SK-N-SH (cell line): ENCODE measurements around the gene LSP1. TPM values are rescaled to one million over a fixed set of nuclear protein-coding genes. Genes with fewer than 3 reads are reported as not detected.

Source experiments
- CTCF ChIA-PET: fragments of 300-600, 350-600 bp; formaldehyde crosslinking; extraction: SDS; loops from one replicate; lab custom pipeline; 2021; lab: Yijun Ruan, JAX
- POLR2A ChIA-PET: fragments of 350-600 bp; sonication (Branson Sonifier 250); formaldehyde crosslinking; extraction: SDS; loops from one replicate; lab custom pipeline; 2020; ENCODE audit warnings: antibody characterized with exemption, inconsistent platforms; lab: Yijun Ruan, JAX
- DNase-seq: peaks from one replicate; pipeline ENCODE4 v3.0.0; 2012
- H2AFZ ChIP-seq: fragments of 200-600 bp; sonication (generic); 2 replicates; pipeline ENCODE4 v1.8.1; 2016; ENCODE audit warnings: antibody characterized with exemption, mild to moderate bottlenecking, low read depth
- H3F3A ChIP-seq: fragments of 200-600 bp; sonication (generic); replicated peaks from 2 replicates; pipeline ENCODE3; 2016; ENCODE audit warnings: antibody characterized with exemption, mild to moderate bottlenecking; ENCODE audit not compliant: insufficient read depth
- H3K27ac ChIP-seq, 2 experiments: fragments of 200-500 bp in 1 of 2; fragments of 200-600 bp in 1 of 2; sonication (Bioruptor generic) in 1 of 2; sonication (generic), shearing (Covaris generic) in 1 of 2; 2 replicates each; pipeline versions ENCODE4 v1.5.1 to v1.6.1; 2014 to 2016; ENCODE audit warnings: low read depth in 2 of 2, inconsistent platforms in 1 of 2, low read length in 1 of 2, mild to moderate bottlenecking in 1 of 2, mixed read lengths in 1 of 2
- H3K27me3 ChIP-seq: fragments of 200-600 bp; sonication (generic), shearing (Covaris generic); 2 replicates; pipeline ENCODE4 v1.6.1; 2016; ENCODE audit warnings: mixed run types; ENCODE audit not compliant: insufficient read depth
- H3K36me3 ChIP-seq, 2 experiments: fragments of 200-500 bp in 1 of 2; fragments of 200-600 bp in 1 of 2; sonication (Bioruptor generic) in 1 of 2; sonication (generic) in 1 of 2; replicated peaks in 1 of 2; 2 replicates each; pipeline versions ENCODE3 to v1.5.1; 2014 to 2016; ENCODE audit warnings: low read length in 1 of 2, mild to moderate bottlenecking in 1 of 2; ENCODE audit not compliant: insufficient read depth in 2 of 2, control insufficient read depth in 1 of 2
- H3K4me1 ChIP-seq, 2 experiments: fragments of 200-500 bp in 1 of 2; fragments of 200-600 bp in 1 of 2; sonication (Bioruptor generic) in 1 of 2; sonication (generic), shearing (Covaris generic) in 1 of 2; 2 replicates each; pipeline versions ENCODE4 v1.5.1 to v1.6.1; 2014 to 2016; ENCODE audit warnings: low read depth in 1 of 2, low read length in 1 of 2, mixed run types in 1 of 2; ENCODE audit not compliant: insufficient read depth in 2 of 2, control insufficient read depth in 1 of 2
- H3K4me2 ChIP-seq: fragments of 200-600 bp; sonication (generic), shearing (Covaris generic); 2 replicates; pipeline ENCODE4 v1.6.1; 2017; ENCODE audit warnings: mixed run types
- H3K4me3 ChIP-seq, 2 experiments: fragments of 200-500 bp in 1 of 2; fragments of 200-600 bp in 1 of 2; sonication (Bioruptor generic) in 1 of 2; sonication (generic), shearing (Covaris generic) in 1 of 2; 2 replicates each; pipeline versions ENCODE4 v1.5.1 to v1.8.1; 2014 to 2016; ENCODE audit warnings: low read depth in 2 of 2, inconsistent platforms in 1 of 2, low read length in 1 of 2, mild to moderate bottlenecking in 1 of 2, mixed read lengths in 1 of 2, moderate library complexity in 1 of 2
- H3K79me2 ChIP-seq: fragments of 200-600 bp; sonication (generic); 2 replicates; pipeline ENCODE4 v1.8.1; 2017; ENCODE audit warnings: mild to moderate bottlenecking; ENCODE audit not compliant: insufficient read depth
- H3K9ac ChIP-seq: fragments of 200-600 bp; sonication (generic); 2 replicates; pipeline ENCODE4 v1.6.1; 2017; ENCODE audit warnings: mixed run types
- H3K9me2 ChIP-seq: fragments of 200-600 bp; sonication (generic); 2 replicates; pipeline ENCODE4 v1.6.1; 2017; ENCODE audit warnings: mixed run types
- H3K9me3 ChIP-seq: fragments of 200-600 bp; sonication (generic); 2 replicates; pipeline ENCODE4 v1.6.1; 2017; ENCODE audit warnings: mixed run types, mild to moderate bottlenecking, moderate library complexity
- H4K20me1 ChIP-seq: fragments of 200-600 bp; sonication (generic); 2 replicates; pipeline ENCODE4 v1.6.1; 2017; ENCODE audit warnings: mild to moderate bottlenecking, mixed run types; ENCODE audit not compliant: insufficient read depth
- CTCF ChIP-seq: fragments of 200-600 bp; sonication (generic); IDR thresholded peaks from 2 replicates; pipeline ENCODE4 v1.6.1; 2017; ENCODE audit warnings: antibody characterized with exemption, mild to moderate bottlenecking, moderate library complexity
- ELF1 ChIP-seq: IDR thresholded peaks from 2 replicates; pipeline ENCODE4 v1.4.0; 2012
- FOSL2 ChIP-seq: IDR thresholded peaks from 2 replicates; pipeline ENCODE4 v1.4.0; 2012; ENCODE audit warnings: low read depth, mild to moderate bottlenecking, moderate library complexity, borderline replicate concordance
- FOXJ3 ChIP-seq: sonication (generic); formaldehyde crosslinking; IDR thresholded peaks from 2 replicates; pipeline ENCODE4 v1.5.1; 2020; ENCODE audit warnings: mild to moderate bottlenecking, missing genetic modification reagents
- IRF3 ChIP-seq: fragments of 150-350 bp; IDR thresholded peaks from 2 replicates; pipeline ENCODE4 v1.6.1; 2016; ENCODE audit warnings: mild to moderate bottlenecking, low read depth, low read length
- JUND ChIP-seq: IDR thresholded peaks from 2 replicates; pipeline ENCODE4 v1.4.0; 2012
- MAX ChIP-seq: IDR thresholded peaks from 2 replicates; pipeline ENCODE4 v1.4.0; 2012; ENCODE audit warnings: low read depth
- MEF2A ChIP-seq: IDR thresholded peaks from 2 replicates; pipeline ENCODE4 v1.4.0; 2012; ENCODE audit warnings: low read depth, borderline replicate concordance
- NFIC ChIP-seq: IDR thresholded peaks from 2 replicates; pipeline ENCODE4 v1.4.0; 2012; ENCODE audit warnings: borderline replicate concordance
- NRF1 ChIP-seq: IDR thresholded peaks from 2 replicates; pipeline ENCODE4 v1.6.1; 2012; ENCODE audit warnings: low read depth, mild to moderate bottlenecking, low read length
- PBX3 ChIP-seq: IDR thresholded peaks from 2 replicates; pipeline ENCODE4; 2012
- POLR2AphosphoS5 ChIP-seq: IDR thresholded peaks from 2 replicates; pipeline ENCODE4 v1.6.1; 2012; ENCODE audit warnings: low read depth, low read length
- RAD21 ChIP-seq: IDR thresholded peaks from 2 replicates; pipeline ENCODE4 v1.6.1; 2012; ENCODE audit warnings: mild to moderate bottlenecking, low read length
- RCOR1 ChIP-seq: fragments of 150-350 bp; IDR thresholded peaks from 2 replicates; pipeline ENCODE4 v1.6.1; 2017; ENCODE audit warnings: antibody characterized with exemption, low read length
- RFX5 ChIP-seq: IDR thresholded peaks from 2 replicates; pipeline ENCODE4 v1.6.1; 2012; ENCODE audit warnings: mild to moderate bottlenecking, improper control_type of control experiment, low read length
- RXRA ChIP-seq: IDR thresholded peaks from 2 replicates; pipeline ENCODE4 v1.4.0; 2012; ENCODE audit warnings: low read depth, mild to moderate bottlenecking, borderline replicate concordance
- SIN3A ChIP-seq: IDR thresholded peaks from 2 replicates; pipeline ENCODE4 v1.6.1; 2012; ENCODE audit warnings: low read depth, mild to moderate bottlenecking, low read length, moderate library complexity, borderline replicate concordance
- TAF1 ChIP-seq: IDR thresholded peaks from 2 replicates; pipeline ENCODE4 v1.6.1; 2012; ENCODE audit warnings: low read depth, mild to moderate bottlenecking, low read length, moderate library complexity, borderline replicate concordance
- WGBS: methylation state at CpG from one replicate; pipeline ENCODE4 v1.1.6; 2017; ENCODE audit warnings: low lambda C conversion rate; 5-methylcytosine and 5-hydroxymethylcytosine counted together
- polyA plus RNA-seq, 3 experiments: library from polyadenylated mRNA; depleted of rRNA; stranded (reverse); fragments of >200 nt; gene quantifications; 2 replicates each; pipeline ENCODE4 v1.2.3, GENCODE V29; 2012

Gene LSP1
- polyA plus RNA-seq, 1 of the 3 experiments (the other 2 are of a cell fraction), result 0.38 TPM

GRCh38 chr11:1918436-1919315 lies 65.8 kb downstream of the LSP1 start:
- no peak for TF ChIP-seq RCOR1
- TF ChIP-seq RAD21, result peak; percentile 38
- TF ChIP-seq CTCF, result peak; percentile 19; the same call in 1 of the 2 replicates
- TF ChIP-seq, all 33 proteins: peak for 2
- Histone ChIP-seq H2AFZ (no peak overlapping the region), H4K20me1 (no peaks in the 10 kb centered on the region), H3K36me3 (no peaks in the 10 kb centered on the region), H3K4me2 (no peak overlapping the region), H3K79me2 (no peaks in the 10 kb centered on the region), H3K4me1 (peaks cover 0 to 21% of the 10 kb centered on the region in 2 experiments; a peak in 1 of 4 replicates), H3K9me2 (no peaks in the 10 kb centered on the region), H3K27ac (no peak overlapping the region), H3K9me3 (no peaks in the 10 kb centered on the region), H3K4me3 (no peak overlapping the region), H3K27me3 (no peaks in the 10 kb centered on the region), H3F3A (no peaks in the 10 kb centered on the region), H3K9ac (no peak overlapping the region)
- 45% methylated on average over 11 of the region's 29 CpGs for WGBS
- peak; percentile 38 for DNase-seq
- POLR2A ChIA-PET, result no interaction called here
- CTCF ChIA-PET, result interaction anchor here (1.0 to 3.5 kb wide), 8 partner anchors 16 to 232 kb away, joined by 3 to 24 read pairs (median 10); no protein-coding TSS in a partner anchor

GRCh38 chr11:1919391-1920127 lies 66.7 kb downstream of the LSP1 start, which contains the start of gene TNNT3:
TNNT3 (plus strand) TSS chr11:1919703; CDS start chr11:1922875, 3,172 bp downstream.
- Histone ChIP-seq H3K27me3 (no peaks in the 10 kb centered on the region), H3K79me2 (no peaks in the 10 kb centered on the region), H2AFZ (no peak within 1 kb of the TSS), H3K9me3 (no peaks in the 10 kb centered on the region), H4K20me1 (no peaks in the 10 kb centered on the region), H3K36me3 (no peaks in the 10 kb centered on the region), H3K4me2 (no peak within 1 kb of the TSS), H3K9me2 (no peaks in the 10 kb centered on the region), H3K27ac (no peak within 1 kb of the TSS), H3K4me1 (peaks cover 0 to 21% of the 10 kb centered on the region in 2 experiments; a peak in 1 of 4 replicates), H3K9ac (no peak within 1 kb of the TSS), H3K4me3 (no peak within 1 kb of the TSS), H3F3A (no peaks in the 10 kb centered on the region)
- DNase-seq, result peak; percentile 38
- ChIA-PET POLR2A (no interaction called here), CTCF (interaction anchor here (1.0 to 3.5 kb wide), 5 partner anchors 15 to 231 kb away, joined by 3 to 16 read pairs (median 7); no protein-coding TSS in a partner anchor)
- 65% methylated on average over 13 of the region's 31 CpGs for WGBS
- no peak for TF ChIP-seq ELF1
- TF ChIP-seq RFX5, result no peak
- no peak for TF ChIP-seq JUND
- no peak for TF ChIP-seq FOSL2
- TF ChIP-seq PBX3, result no peak
- no peak for TF ChIP-seq RXRA
- no peak for TF ChIP-seq FOXJ3 (CRISPR knock-in tag)
- TF ChIP-seq NFIC, result no peak
- TF ChIP-seq RAD21, result no peak
- no peak for TF ChIP-seq SIN3A
- TF ChIP-seq NRF1, result no peak
- TF ChIP-seq MAX, result no peak
- TF ChIP-seq CTCF, result no peak
- no peak for TF ChIP-seq MEF2A
- TF ChIP-seq POLR2AphosphoS5, result no peak
- TF ChIP-seq IRF3, result no peak
- TF ChIP-seq TAF1, result no peak
